GM18519 (cell line): ENCODE results near the gene POC1A.
A peak's percentile ranks its signal among the peaks of the same experiment; 100 is the strongest.

ENCODE experiments used
- ATAC-seq: cut with Tn5 transposase; IDR thresholded peaks from one replicate; pipeline ENCODE4 v1.9.1; 2021; ENCODE audit warnings: mild to moderate bottlenecking, moderate library complexity; ENCODE audit not compliant: unreplicated experiment, low FRiP score

Gene POC1A

DNA sequence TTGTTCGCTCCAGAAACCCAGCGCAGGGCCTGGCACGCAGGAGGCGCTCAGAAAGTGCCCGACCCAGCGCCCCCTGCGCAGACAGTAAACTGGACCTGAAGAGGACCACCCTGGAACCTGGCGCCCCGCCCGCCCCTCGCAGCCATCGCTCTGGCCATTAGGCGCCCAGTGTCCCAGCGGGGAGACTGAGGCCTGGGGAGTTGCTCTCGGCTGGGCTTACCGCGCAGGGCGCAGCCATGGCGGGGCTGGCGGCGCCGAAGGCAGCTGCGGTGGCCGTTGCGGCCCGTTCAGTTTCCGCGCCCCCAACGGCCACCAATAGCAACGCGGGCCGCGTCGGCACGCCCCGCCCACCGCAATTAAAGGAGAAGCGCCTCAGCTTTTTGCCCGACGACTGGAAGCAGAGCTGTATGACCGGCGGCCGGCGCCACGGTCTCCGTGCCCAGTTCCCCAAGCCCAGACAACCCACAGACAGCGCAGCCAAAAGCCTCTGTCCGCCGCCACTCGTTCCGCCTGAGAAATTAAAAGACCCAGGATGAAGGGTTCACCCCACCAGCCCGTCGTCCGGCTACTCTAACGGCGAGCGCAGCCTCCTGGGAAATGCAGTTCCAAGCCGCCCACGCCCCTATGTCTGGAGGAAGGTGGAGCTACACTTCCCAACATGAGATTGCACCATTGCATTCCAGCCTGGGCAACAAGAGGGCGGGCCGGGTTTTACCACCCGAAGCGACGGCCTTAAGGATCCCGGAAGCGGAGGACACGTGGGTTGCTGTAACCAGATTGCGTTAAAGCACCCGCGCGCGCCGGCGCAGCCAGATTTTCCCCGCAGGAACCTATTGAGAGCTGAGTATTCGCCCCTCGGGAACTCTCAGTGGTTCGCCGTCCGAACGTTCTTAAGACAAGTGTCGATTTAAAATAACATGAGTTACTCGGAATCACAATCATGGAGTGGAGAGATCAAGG lies at the start of gene POC1A:
Gene POC1A (minus strand): TSS at position 289 of the 960 bp plus-strand sequence. CDS start 51 bp downstream, at position 238.
- ATAC-seq, result peak; percentile 58

DNA sequence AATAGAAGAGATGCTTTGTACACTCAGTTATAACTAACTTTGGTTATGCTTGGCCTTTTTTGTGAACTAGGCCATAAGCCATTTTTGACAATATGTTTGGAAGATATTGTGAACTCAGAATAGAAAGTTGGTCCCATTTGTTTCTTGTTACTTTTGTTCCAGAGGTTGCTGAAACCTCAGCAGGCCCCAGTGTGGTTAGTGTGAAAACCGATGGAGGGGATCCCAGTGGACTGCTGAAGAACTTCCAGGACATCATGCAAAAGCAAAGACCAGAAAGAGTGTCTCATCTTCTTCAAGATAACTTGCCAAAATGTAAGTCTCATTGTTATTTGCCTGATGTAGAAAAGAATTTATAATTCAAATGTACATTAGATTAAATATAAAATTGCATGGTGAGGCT lies 49.5 kb upstream of the POC1A start:
- ATAC-seq, result no peak

DNA sequence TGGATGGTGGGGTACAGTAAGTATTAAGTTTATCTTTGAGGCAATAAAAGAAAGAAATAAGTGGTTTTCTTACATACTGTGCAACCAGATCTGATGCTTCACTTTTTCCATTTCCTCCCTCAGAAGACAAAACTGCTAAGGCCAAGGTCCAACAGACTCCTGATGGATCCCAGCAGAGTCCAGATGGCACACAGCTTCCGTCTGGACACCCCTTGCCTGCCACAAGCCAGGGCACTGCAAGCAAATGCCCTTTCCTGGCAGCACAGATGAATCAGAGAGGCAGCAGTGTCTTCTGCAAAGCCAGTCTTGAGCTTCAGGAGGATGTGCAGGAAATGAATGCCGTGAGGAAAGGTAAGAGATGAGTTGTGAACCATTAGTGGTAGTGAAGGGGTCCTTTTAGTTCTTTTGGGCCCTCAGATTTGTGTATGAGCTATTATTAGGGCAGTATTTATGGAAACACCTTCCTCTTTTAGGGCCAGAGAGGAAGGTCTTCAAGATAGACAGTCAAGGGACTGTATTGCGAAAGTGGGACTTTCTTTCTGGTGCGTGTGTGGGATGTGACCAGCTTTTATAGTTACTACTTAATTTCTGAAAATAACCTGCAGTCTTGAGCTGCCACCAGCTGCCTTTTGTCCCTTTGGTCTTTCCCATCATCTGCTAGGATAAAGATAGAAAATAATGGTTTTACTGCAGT lies 48.3 kb upstream of the POC1A start:
- no peak for ATAC-seq

DNA sequence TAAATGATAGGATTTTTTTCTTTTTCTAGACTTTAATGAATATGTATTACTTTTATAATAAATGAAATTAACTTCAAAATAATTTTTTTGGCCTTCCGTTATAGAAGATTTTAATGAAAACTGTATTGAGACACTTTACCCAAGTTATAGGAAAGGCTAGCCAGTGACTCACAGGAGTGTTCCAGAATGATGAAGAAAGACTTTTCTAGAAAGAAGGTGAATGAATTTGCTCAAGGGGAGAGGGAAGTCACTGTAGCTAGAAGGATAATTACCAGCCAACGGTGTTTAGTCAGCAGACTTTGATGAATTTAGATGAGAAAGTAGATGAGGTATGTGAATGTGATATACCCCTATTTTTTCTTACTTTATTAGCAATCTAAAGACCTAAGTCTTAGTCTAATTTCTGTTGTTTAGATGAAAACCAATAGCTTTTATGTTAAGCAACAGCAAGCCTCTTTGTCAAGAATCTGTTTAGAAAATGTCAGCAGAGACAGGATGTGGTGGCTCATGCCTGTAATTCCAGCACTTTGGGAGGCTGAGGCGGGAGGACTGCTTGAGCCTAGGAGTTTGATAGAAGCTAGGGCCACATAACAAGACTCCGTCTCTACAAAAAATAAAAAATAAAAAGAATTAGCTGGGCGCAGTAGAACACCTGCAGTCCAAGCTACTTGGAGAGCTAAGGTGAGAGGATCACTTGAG lies 46.9 kb upstream of the POC1A start:
- no peak for ATAC-seq

GRCh38 chr3:52198643-52199608 lies 44.7 kb upstream of the POC1A start:
- no peak for ATAC-seq

GRCh38 chr3:52197842-52198625 lies 43.8 kb upstream of the POC1A start, which contains the start of gene ALAS1:
Gene ALAS1 (plus strand): TSS chr3:52198160. CDS start chr3:52199242, 1,082 bp downstream.
- ATAC-seq, result peak; percentile 72

DNA sequence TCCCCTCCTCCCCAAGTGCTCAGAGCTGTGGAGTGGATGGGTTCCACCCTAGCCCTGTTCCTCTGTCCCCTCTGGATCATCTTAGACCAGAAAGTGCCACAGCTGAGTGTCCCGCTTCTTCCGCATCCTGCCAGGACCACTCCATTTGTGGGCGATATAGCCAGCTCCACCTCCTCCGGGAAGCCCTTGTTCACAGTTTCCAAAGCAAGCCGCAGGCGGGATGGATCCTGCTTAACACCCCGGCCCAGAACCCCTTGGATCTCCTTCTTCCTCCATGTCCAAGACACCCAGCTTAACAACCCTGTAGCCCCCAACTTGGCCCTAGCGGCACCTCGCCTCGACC lies 43.2 kb upstream of the POC1A start:
- no peak for ATAC-seq

DNA sequence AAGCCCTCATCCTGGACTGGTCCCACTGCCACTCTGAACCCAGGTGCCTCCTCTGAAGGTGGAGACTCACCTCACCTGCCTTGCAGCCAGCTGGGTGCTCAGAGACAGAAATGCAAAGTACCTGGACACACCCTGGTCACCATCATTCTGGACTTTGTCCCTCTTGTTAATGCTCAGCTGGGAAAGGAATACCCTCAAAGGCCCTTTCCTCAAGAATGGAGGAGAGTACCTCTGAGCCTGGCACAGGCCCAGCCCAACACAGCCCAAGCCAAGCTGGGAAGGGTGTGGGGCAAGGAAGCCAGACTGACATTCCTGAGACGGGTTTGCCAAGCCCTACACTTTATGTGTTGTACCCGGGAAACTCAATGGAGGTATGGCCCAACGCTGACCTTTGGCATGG lies 42.8 kb upstream of the POC1A start:
- no peak for ATAC-seq

DNA sequence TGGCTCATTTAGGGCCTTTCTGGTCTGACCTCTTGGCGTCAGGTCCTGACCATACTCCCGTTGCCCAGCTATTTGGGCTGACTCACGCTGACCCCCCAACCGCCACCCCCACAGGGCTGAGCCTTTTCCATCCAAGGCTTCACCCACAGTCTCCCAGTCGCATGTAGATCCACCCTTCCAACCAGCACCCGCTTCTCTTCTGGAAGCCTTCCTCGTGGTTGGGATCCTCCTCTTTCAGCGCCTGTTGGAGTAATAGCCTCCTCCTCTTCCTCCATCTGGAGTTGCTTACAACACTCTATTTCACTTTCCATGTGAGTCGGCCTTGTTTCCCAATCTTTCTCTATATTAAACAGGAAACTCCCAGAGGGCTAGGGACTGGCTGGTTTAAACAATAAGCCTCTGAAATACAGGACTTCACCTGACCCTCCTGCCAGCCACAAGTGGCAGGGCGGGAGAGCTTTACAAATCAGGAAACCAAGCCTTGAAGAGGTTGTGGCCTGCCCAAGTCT lies 41.7 kb upstream of the POC1A start:
- no peak for ATAC-seq

- ATAC-seq, result no peak
These were observed 41.0 kb upstream of the POC1A start for GRCh38 chr3:52195291-52195597.

- no peak for ATAC-seq
These were observed 40.5 kb upstream of the POC1A start for GRCh38 chr3:52194485-52195290.

- ATAC-seq, result no peak
These were observed 38.8 kb upstream of the POC1A start for GRCh38 chr3:52193065-52193464.

DNA sequence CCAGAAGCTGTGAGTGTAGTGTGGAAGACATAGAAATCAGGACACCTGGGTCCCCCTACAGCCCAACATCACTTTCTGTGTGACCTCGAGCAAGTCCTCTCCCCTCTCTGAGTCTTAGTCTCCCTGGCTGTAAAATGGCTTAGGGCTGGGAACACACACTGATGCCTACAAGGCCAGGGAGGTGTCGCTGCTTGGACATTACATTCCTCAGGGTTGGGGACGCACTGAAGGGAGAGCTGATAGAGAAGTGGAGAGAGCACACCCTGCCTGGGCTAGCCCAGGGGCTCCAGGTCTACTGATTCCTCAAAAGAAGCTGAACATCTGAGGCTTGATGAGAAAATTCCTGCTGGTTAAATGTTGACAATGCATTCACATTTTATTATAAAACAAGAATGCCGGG lies 37.4 kb upstream of the POC1A start:
- ATAC-seq, result no peak

GRCh38 chr3:52190294-52191074 lies 36.3 kb upstream of the POC1A start:
- no peak for ATAC-seq

GRCh38 chr3:52188556-52188955 lies 34.3 kb upstream of the POC1A start:
- no peak for ATAC-seq

- ATAC-seq, result no peak
These were observed 32.5 kb upstream of the POC1A start for GRCh38 chr3:52186729-52187128.

- no peak for ATAC-seq
These were observed 31.6 kb upstream of the POC1A start for GRCh38 chr3:52185837-52186236.

GRCh38 chr3:52185311-52185710 lies 31.1 kb upstream of the POC1A start:
- ATAC-seq, result no peak
